Stimulated activated naive CD4-positive, alpha-beta T cell treated with Interleukin-2 at 50 U/mL for 16 hours (primary cell): ENCODE measurements around the gene ZNF628.

ENCODE experiments used
- DNase-seq: peaks from one replicate; lab custom pipeline; 2025; lab: John Stamatoyannopoulos, UW

The ZNF628 gene

GRCh38 chr19:55465460-55466240, 10.8 kb upstream of the ZNF628 start:
- DNase-seq = no peak

GRCh38 chr19:55466241-55466614, 10.2 kb upstream of the ZNF628 start:
- no peak for DNase-seq

DNA sequence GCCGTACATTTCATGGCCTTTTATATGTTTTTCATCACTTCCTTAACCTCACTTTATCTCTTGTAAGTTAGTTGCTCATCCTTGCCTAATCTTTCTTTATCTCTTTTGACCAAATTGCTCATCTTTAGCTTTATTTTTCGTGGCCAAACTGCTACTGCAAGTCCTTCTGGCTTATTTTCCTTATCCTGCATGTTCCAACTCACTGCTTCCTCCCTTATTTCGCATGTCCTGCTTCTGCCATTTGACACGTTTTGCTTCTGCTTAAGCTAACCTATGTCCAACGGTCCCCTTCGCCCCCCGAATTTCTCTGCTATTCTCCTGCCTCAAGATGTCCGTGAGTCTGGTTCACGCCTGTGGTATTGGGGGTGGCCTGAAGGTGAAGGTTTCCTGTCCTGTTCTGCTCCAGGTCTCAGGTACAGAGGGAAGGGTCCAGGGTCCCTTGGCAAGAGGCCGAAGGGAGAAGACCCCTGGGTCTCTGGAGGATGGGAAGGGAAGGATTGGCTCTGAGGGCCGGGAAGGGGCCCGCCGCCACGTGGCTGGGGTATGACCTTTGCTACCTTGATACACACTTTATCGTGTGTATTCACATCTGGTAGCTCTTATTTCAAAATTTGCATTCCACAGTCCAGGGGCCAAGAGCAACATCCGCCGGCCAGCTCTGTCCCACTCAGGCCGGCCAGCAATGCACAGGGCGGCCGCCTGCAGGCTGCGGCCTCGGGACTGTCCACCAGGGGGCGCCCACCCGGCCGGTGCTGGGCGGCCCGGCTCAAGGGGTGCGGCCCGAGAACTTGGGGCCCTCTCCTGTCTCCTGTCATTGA, 9.0 kb upstream of the ZNF628 start:
- peak; percentile 55 for DNase-seq

GRCh38 chr19:55468054-55468393, 8.4 kb upstream of the ZNF628 start:
- DNase-seq = no peak

DNA sequence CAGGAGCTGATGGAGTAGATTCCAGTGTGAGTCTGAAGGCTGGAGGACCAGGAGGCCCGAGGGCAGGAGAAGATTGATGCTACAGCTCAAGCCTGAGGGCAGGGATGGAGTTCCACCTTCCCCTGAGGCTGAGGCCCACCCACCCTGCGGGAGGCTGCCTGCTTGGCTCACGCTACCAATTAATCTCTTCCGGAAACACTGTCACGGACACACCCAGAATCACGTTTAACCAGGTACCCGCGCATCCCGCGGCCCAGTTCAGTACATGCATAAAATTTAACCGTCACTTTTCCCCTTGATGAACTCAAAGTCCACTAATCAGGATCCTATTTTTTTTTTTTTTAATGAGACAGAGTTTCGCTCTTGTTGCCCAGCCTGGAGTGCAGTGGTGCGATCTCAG, 5.2 kb upstream of the ZNF628 start:
- DNase-seq = no peak

- no peak for DNase-seq
Observed at GRCh38 chr19:55472463-55472862, 4.0 kb upstream of the ZNF628 start.

DNA sequence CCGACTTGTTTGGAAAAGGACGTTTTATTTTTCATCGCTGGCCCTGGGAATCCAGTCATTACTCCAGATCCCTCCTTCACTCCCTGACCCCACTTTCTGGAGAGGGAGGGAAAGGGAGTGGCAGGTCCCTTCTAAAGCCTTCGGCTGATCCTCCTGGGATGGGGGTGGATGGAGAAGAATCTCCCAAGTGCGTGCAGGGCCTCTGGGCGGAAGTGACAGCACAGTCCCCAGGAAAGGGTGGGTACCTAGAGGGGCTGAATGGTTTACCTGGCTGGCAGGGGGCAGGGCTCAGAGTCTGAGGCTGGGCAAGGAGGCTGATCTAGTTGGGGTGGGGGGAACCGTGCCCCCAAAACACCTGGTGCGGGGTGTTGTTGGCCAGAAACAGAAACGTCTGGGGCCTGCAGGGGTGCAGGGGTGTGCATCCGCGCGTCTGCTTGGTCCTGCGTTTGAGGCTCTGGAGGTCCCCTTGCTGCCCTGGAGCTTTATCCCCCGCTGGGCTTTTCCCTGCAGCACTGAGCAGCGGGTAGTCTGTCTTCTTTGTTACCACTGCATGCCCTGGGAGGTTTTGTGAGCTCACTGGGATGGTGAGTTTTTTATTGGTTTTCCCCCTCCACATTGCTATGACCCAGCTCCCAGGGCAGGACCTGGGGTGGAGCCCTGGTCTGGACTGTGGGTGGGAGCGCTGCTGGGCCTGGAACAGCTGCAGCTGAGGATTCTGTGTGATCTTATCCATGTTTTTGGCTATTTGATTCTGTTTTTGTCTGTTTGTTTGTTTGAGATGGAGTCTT, 3.0 kb upstream of the ZNF628 start:
- no peak for DNase-seq

- no peak for DNase-seq
Observed at GRCh38 chr19:55474269-55475265, 1.9 kb upstream of the ZNF628 start.

GRCh38 chr19:55477905-55478304, 1.5 kb downstream of the ZNF628 start:
- DNase-seq = no peak

DNA sequence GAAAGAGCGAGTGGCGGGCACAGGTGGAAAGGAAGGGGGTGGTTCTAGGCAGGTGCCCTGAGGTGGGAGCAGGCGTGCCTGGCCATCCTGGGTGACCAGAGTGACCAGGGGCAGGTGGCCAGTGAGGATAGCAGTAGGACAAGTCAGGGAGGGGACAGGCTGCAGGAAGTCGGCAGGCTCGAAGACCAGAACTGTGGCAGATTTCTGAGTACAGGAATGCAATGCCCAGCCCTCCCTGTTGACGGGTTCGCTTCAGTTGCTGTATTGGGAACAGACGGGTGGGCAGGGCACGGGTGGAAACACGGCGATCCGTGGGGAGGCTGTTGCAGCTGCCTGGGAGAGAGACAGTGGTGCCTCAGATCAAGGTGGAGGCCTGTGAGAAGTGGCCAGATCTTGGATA, 1.9 kb downstream of the ZNF628 start:
- no peak for DNase-seq

GRCh38 chr19:55479045-55479444, 2.6 kb downstream of the ZNF628 start:
- DNase-seq = no peak

DNA sequence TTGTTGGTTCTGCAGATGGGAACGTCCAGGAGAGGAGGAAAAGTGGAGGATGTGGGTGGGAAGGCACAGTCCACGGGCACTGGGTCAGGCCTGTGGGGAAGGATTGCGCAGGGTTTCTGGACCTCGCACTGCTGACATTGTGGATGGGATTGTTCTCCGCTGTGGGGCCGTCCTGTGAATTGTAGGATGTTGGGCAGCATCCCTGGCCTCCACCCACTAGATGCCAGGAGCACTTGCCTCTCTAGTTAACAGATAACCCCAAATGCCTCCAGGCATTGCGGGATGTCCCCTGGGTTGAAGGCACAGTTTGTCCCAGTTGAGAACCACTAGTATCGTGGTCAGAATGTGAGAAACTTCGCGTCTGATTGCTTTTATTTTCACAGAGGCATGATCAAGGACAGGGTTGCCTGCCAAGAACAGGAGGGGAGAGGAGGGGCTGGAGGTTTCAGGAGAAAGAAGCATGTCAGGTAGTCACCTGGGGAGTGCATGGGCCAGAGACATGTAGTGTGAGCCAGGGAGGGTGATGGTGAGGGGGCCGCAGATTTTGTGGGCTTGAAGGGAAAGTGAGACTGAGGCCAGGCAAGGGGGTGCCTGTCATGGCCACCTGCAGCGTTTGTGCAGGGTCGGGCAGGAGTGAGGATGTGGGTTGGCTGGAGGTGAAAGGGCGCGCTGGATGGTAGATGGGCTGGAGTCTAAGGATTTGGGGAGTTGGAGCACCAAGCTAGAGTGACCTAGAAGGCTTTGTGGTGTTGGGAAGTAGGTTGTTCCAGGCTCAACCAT, 3.2 kb downstream of the ZNF628 start:
- no peak for DNase-seq

- no peak for DNase-seq
Observed at GRCh38 chr19:55481148-55481793, 4.9 kb downstream of the ZNF628 start.

DNA sequence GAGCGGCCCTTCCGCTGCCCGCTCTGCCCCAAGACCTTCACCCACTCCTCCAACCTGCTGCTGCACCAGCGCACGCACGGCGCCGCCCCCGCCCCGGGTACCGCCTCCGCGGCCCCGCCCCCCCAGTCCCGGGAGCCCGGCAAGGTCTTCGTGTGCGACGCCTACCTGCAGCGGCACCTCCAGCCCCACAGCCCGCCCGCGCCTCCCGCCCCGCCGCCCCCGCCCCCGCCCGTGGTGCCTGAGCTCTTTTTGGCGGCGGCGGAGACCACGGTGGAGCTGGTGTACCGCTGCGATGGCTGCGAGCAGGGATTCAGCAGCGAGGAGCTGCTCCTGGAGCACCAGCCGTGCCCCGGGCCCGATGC, 5.4 kb downstream of the ZNF628 start:
- DNase-seq = no peak

- no peak for DNase-seq
Observed at GRCh38 chr19:55482156-55482961, 5.9 kb downstream of the ZNF628 start.

GRCh38 chr19:55482967-55483705, 6.7 kb downstream of the ZNF628 start:
- DNase-seq = no peak

DNA sequence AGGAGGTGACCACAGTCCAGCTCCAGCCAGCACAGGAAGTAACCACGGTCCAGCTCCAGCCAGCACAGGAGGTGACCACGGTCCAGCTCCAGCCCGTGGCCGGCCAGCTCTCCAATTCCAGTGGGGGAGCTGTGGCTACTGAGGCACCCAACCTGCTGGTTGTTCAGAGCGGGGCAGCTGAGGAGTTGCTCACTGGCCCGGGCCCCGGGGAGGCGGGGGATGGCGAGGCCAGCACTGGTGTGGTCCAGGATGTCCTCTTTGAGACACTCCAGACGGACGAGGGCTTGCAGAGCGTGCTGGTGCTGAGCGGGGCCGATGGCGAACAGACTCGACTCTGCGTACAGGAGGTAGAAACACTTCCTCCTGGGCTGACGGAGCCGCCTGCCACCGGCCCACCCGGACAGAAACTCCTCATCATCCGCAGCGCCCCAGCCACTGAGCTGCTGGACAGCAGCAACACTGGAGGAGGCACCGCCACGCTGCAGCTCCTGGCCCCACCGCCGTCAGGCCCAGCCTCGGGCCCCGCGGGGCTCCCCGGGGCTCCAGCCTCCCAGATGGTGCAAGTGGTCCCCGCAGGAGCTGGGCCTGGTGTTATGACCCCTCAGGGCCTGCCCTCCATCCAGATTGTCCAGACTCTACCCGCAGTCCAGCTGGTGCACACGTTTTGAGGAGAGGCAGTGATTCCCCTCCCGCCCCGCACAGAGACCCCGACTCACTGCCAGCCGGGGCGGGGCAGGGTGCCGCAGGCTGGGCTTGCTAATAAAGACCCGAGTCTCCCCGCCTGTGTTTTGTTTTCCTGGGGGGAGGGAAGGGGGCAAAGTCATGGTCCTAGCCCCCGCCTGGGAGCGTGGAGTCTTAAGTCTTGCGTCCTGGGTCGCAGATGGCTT, 7.5 kb downstream of the ZNF628 start:
- DNase-seq = no peak
